OCI-M1 (cell line): ENCODE measurements around the gene PACS1.

ENCODE experiments used
- DNase-seq: peaks from one replicate; lab custom pipeline; 2025; lab: John Stamatoyannopoulos, UW

Gene PACS1

DNA sequence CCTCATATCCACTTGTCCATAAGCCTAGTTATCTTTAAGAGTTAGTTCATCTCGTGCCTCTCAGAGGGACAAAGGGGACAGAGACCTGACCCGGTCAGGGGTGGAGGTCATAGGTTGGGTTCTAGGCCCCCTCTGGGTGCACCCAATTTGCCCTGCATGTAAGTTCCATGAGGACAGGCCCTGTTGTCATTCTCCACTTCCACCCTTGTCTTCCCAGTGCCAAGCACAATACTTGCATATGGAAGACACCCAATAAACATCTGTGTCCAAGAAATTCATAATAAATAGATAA lies 220.2 kb downstream of the PACS1 start:
- DNase-seq = no peak

GRCh38 chr11:66291303-66291705 lies 221.2 kb downstream of the PACS1 start:
- no peak for DNase-seq

DNA sequence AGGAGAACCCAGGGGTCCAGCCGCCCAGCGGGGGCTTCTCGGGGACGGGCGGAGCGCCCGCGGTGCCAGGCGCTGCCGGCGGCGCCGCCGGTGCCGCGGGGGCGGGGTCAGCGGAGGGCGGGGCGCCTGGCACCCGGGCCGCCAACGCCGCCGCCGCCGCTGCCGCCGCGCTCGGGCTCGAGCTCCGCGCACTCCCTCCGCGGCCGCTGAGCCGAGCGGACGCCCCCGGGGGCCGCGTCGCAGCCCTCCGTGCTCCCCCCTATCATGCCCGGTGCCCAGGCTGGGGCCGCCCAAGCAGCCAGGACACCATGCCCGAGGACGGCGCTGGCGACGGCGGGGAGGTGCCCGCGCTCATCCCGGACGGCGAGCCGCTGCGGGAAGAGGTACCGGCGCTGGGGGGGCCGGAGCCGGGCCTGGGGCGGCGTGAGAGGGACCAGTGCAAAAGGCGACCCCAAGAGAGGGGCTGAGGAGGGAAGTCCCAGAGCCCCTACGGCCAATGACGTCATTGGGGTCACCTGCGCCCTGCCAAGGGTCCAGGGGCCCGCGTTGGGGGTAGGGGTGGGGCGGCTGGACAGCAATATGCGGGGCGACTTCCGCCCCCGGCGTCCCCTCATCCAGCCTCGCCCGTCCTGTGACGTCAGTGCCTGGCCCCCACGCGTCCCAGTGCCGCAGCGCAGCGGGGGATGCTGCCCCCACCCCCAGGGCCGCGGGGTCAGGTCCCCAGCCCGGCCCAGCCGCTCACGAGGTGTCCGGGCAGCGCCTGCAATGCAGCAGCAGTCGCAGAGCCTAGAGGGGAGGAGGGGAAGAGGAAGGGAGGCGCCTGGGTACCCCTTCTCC lies 221.9 kb downstream of the PACS1 start, which contains the start of gene TMEM151A:
Gene TMEM151A, plus strand, starts transcription at position 189 of the 837 bp plus-strand sequence. Its CDS starts 120 bp downstream, at position 309.
- no peak for DNase-seq

DNA sequence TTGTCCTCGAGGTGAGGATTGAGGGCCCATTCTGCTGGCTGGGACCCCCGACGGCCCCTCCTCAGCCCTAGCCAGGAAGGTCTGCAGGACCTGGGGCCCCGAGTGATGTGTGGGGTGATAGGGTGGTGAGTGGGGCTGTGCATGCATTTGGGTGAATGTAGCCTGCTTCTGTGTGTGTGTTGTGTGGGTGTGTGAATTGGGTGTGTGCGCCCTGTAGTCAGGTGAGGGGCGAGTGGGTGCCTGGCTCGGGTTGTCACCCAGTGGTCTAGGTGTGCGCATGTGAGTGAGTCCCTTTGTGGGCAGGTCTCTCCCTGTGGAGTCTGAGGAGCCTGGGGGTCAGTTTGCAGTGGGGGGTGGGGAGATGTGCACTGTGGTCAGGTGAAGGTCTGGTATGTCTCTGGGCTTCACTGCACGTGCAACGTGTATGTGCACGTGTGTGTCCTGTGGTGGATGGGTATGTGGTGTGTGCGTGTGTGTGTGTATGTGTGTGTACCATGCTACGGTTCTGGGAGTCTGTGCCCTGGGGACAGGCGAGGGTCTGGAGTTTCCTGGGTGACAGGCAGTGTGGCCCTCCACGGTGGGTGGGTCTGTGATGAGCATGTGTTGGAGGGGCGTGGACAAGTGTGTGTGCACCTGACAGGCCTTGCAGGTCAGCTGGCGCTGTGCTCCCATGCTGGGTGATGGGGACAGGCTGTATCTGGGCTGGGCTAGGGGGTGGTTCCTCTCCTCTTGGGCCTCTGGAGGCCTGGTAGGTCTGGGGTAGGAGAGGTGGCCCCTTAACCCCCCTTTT lies 222.7 kb downstream of the PACS1 start:
- no peak for DNase-seq

DNA sequence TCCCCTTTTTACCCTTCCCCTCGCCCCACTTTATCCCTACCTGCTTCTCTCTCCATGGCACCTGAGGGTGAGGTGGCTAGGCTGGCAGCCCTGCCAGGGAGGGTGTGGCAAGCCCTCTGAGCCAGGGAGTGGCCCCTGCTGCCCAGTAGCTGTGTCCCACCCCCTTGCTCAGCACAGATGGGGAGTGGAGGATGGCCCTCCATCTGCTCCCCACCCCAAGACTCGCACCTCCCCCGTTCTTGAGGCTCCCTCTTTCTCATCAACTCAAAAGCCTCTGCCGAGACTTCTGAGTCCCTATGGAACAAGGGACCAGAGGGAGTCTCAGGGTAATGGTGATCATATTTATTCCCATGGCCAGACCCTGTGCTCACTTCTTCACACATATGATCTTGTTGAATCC lies 223.3 kb downstream of the PACS1 start:
- DNase-seq = no peak

DNA sequence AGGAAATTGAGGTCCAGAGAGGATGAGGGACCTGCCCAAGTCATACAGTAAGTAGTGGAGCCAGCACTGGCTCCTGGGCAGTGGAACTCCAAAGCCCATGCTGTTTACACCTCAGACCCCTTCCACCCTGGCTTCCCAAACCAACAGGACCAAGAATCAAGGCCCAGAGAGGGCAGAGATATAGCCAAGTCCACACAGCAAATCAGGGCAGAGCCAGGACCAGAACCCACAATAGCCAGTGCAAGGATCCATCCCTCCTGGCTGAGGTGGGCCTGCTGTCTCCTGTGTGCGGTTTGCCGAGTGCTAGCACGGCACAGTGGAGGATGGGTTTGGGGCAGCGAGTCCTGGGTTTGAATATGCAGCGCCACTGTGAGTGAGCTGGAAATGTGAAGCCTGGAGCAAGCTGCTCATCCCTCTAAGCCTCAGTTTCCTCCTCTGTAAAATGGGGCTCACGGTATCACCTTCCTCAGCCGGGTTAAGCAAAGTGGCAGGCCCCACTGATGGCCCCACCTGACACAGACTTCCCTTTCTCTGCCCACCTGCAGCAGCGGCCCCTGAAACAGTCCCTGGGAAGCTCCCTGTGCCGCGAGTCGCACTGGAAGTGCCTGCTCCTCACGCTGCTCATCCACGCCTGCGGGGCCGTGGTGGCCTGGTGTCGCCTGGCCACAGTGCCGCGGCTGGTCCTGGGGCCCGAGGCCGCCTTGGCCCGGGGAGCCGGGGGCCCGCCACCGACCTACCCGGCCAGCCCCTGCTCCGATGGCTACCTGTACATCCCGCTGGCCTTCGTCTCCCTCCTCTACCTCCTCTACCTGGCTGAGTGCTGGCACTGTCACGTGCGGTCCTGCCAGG lies 223.9 kb downstream of the PACS1 start:
- DNase-seq = no peak
